K562 (cell line): ENCODE results near the gene UMODL1. TPM values are rescaled to one million over a fixed set of nuclear protein-coding genes. Genes with fewer than 3 reads are reported as not detected.

Experiments
- ATAC-seq: fragments of 200-7000 bp; cut with Tn5 transposase; 3 replicates; pipeline ENCODE4 v1.9.1; 2020; ENCODE audit warnings: moderate library complexity
- BruUV-seq: library from RNA; stranded (reverse); fragments of 400-500 nt; replicated peaks from 2 replicates; lab custom pipeline; 2021; lab: Mats Ljungman, UMichigan
- CTCF ChIA-PET: fragments of 300-600 bp; formaldehyde crosslinking; extraction: SDS; loops from one replicate; lab custom pipeline; 2021; ENCODE audit warnings: low intra/inter-chr PET ratio; lab: Yijun Ruan, JAX
- POLR2A ChIA-PET: fragments of 300-600, 350-650 bp; sonication (Branson Sonifier 250); formaldehyde crosslinking; extraction: SDS; loops from one replicate; lab custom pipeline; 2021; ENCODE audit warnings: antibody characterized with exemption, inconsistent platforms; lab: Yijun Ruan, JAX
- DNase-seq, 4 experiments: peaks; one replicate each; pipeline versions ENCODE4 v3.0.0 to v3.0.0-alpha.2; 2011 to 2018; ENCODE audit warnings: low spot score in 3 of 4, mixed read lengths in 3 of 4; ENCODE audit errors: extremely low read depth in 1 of 4
- FAIRE-seq: peaks from 2 replicates; lab custom pipeline; 2011; peaks lifted over from hg19 to GRCh38; lab: Jason Lieb, UNC
- H2AFZ ChIP-seq: 2 replicates; pipeline ENCODE4 v1.6.0; 2011; ENCODE audit warnings: low read depth, low read length, control low read depth, inconsistent platforms
- H3K27ac ChIP-seq: fragments of 200-600 bp; 3 replicates; pipeline ENCODE4 v1.8.0; 2011; ENCODE audit warnings: low read depth, mild to moderate bottlenecking, control low read depth, inconsistent platforms, low read length, moderate library complexity, mixed read lengths; ENCODE audit errors: extremely low read depth
- H3K27me3 ChIP-seq, 2 experiments: fragments of 300-600 bp in 1 of 2; 2 replicates in 1 of 2; 3 replicates in 1 of 2; pipeline versions ENCODE4 v1.6.0 to v1.8.0; 2011; ENCODE audit warnings: inconsistent platforms in 2 of 2, low read length in 2 of 2, mild to moderate bottlenecking in 1 of 2, mixed read lengths in 1 of 2, moderate library complexity in 1 of 2; ENCODE audit not compliant: control insufficient read depth in 2 of 2, insufficient read depth in 2 of 2
- H3K36me3 ChIP-seq: fragments of 300-600 bp; 3 replicates; pipeline ENCODE4 v1.8.0; 2011; ENCODE audit warnings: mild to moderate bottlenecking, low read length, inconsistent platforms; ENCODE audit not compliant: control insufficient read depth, insufficient read depth
- H3K4me1 ChIP-seq, 2 experiments: fragments of 200-600 bp in 1 of 2; replicated peaks in 1 of 2; 2 replicates in 1 of 2; 3 replicates in 1 of 2; pipeline versions ENCODE4 v1.5.1 to v1.8.0; 2011; ENCODE audit warnings: inconsistent platforms in 2 of 2, low read length in 2 of 2, mild to moderate bottlenecking in 1 of 2, mixed read lengths in 1 of 2, moderate library complexity in 1 of 2; ENCODE audit not compliant: control insufficient read depth in 2 of 2, insufficient read depth in 2 of 2
- H3K4me2 ChIP-seq: 2 replicates; pipeline ENCODE4 v1.6.1; 2011; ENCODE audit warnings: low read length, control low read depth, inconsistent platforms, mixed read lengths; ENCODE audit not compliant: insufficient read depth
- H3K4me3 ChIP-seq: fragments of 200-600 bp; sonication (generic), shearing (Covaris generic); 2 replicates; pipeline ENCODE4 v1.5.1; 2016; ENCODE audit warnings: control low read depth, inconsistent platforms
- H3K79me2 ChIP-seq: fragments of 200-600 bp; 3 replicates; pipeline ENCODE4 v1.8.0; 2011; ENCODE audit warnings: low read length, inconsistent platforms; ENCODE audit not compliant: control insufficient read depth, insufficient read depth
- H3K9ac ChIP-seq, 2 experiments: 2 replicates each; pipeline versions ENCODE4 v1.6.0 to v1.6.1; 2011; ENCODE audit warnings: low read depth in 2 of 2, low read length in 2 of 2, control low read depth in 1 of 2, inconsistent platforms in 1 of 2, mild to moderate bottlenecking in 1 of 2, mixed read lengths in 1 of 2; ENCODE audit not compliant: insufficient read depth in 1 of 2
- H3K9me1 ChIP-seq: one replicate; pipeline ENCODE4 v1.6.0; 2011; ENCODE audit warnings: inconsistent platforms, mild to moderate bottlenecking, low read length, moderate library complexity; ENCODE audit not compliant: control insufficient read depth, insufficient read depth
- H3K9me3 ChIP-seq: replicated peaks from 2 replicates; pipeline ENCODE4 v1.5.1; 2011; ENCODE audit warnings: low read depth, low read length, inconsistent platforms; ENCODE audit not compliant: control insufficient read depth, insufficient read depth
- H4K20me1 ChIP-seq: replicated peaks from 2 replicates; pipeline ENCODE4 v1.6.1; 2011; ENCODE audit warnings: low read length, inconsistent platforms, mixed read lengths; ENCODE audit not compliant: control insufficient read depth, insufficient read depth
- BRD9 ChIP-seq: fragments of 450-650 bp; IDR thresholded peaks from 2 replicates; pipeline ENCODE4 v1.6.1; 2018; ENCODE audit warnings: low read depth; ENCODE audit not compliant: partially characterized antibody
- MYBL2 ChIP-seq, 2 experiments: fragments of 450-650 bp in 1 of 2; sonication (generic) in 1 of 2; formaldehyde crosslinking in 1 of 2; IDR thresholded peaks; 2 replicates each; pipeline versions ENCODE4 v1.6.1 to v1.8.1; 2017 to 2022; ENCODE audit warnings: borderline replicate concordance in 1 of 2, inconsistent platforms in 1 of 2, low read depth in 1 of 2, mild to moderate bottlenecking in 1 of 2, missing genetic modification reagents in 1 of 2, moderate library complexity in 1 of 2
- NFIX ChIP-seq: fragments of 250-450 bp; sonication (Bioruptor Pico); IDR thresholded peaks from 2 replicates; pipeline ENCODE4 v1.4.0; 2020; ENCODE audit warnings: low read depth, mild to moderate bottlenecking, moderate library complexity
- RAD51 ChIP-seq: fragments of 450-650 bp; IDR thresholded peaks from 2 replicates; pipeline ENCODE4 v1.7.1; 2016; ENCODE audit warnings: low read depth, mild to moderate bottlenecking, borderline replicate concordance
- SMARCB1 ChIP-seq: IDR thresholded peaks from 2 replicates; pipeline ENCODE4 v1.6.1; 2011; ENCODE audit warnings: improper control_type of control experiment, low read depth; ENCODE audit not compliant: insufficient read length
- TGIF2 ChIP-seq: sonication (generic); formaldehyde crosslinking; IDR thresholded peaks from 2 replicates; pipeline ENCODE4 v1.8.1; 2022; ENCODE audit warnings: mild to moderate bottlenecking, missing genetic modification reagents, moderate library complexity
- THRA ChIP-seq: fragments of 450-650 bp; IDR thresholded peaks from 2 replicates; pipeline ENCODE4 v1.6.1; 2017; ENCODE audit warnings: mild to moderate bottlenecking, moderate library complexity
- XRCC3 ChIP-seq: fragments of 450-650 bp; IDR thresholded peaks from 2 replicates; pipeline ENCODE4 v1.6.1; 2017; ENCODE audit warnings: mild to moderate bottlenecking, moderate library complexity
- ZBTB11 ChIP-seq, 3 experiments: fragments of 200-800 bp in 1 of 3; fragments of 250-450 bp in 1 of 3; fragments of 450-650 bp in 1 of 3; sonication (Bioruptor Pico) in 1 of 3; sonication (Bioruptor generic) in 1 of 3; formaldehyde crosslinking in 1 of 3; IDR thresholded peaks; 2 replicates each; pipeline versions ENCODE4 v1.6.1 to v1.8.0; 2016 to 2022; ENCODE audit warnings: mild to moderate bottlenecking in 2 of 3, missing genetic modification characterization in 2 of 3, missing compliant biosample characterization in 1 of 3, moderate library complexity in 1 of 3
- ZKSCAN8 ChIP-seq: fragments of 200-800 bp; sonication (Bioruptor generic); IDR thresholded peaks from 2 replicates; pipeline ENCODE4 v1.6.1; 2016; ENCODE audit warnings: missing genetic modification characterization, missing compliant biosample characterization
- WGBS: fragments of 100-300 bp; shearing (Covaris generic); methylation state at CpG from one replicate; pipeline ENCODE4 v1.1.6; 2016; ENCODE audit warnings: low coverage, mixed read lengths; ENCODE audit not compliant: insufficient coverage; ENCODE audit errors: missing lambda C conversion rate; 5-methylcytosine and 5-hydroxymethylcytosine counted together
- in situ Hi-C: fragments of 300-500 bp; cut with MboI; formaldehyde crosslinking; loops from 4 replicates; pipeline ENCODE4 v1.15.0; 2018; ENCODE audit warnings: inconsistent platforms, mixed read lengths
- intact Hi-C: fragments of 100-400 bp; cut with micrococcal nuclease; formaldehyde crosslinking; loops from 2 replicates; pipeline ENCODE4 v1.14.2; 2022
- polyA plus RNA-seq, 8 experiments: library from polyadenylated mRNA; depleted of rRNA in 4 of 8; stranded (reverse) in 5 of 8; unstranded in 3 of 8; fragments of >200 nt; fragmentation: Nextera tagmentation in 2 of 8; fragmentation: Illumina TruSeq in 1 of 8; extraction: Ambion mirVana in 2 of 8; extraction: Trizol in 1 of 8; gene quantifications; 2 replicates each; pipeline versions ENCODE4 v1.2.1 to v1.2.3, GENCODE V29; 2011 to 2014; ENCODE audit warnings: inconsistent platforms in 1 of 8, missing spikeins in 1 of 8
- total RNA-seq, 7 experiments: library from RNA; depleted of rRNA in 6 of 7; stranded (reverse); fragments of >200 nt in 6 of 7; fragmentation: Illumina TruSeq in 2 of 7; extraction: Trizol in 2 of 7; gene quantifications; 2 replicates each; pipeline versions ENCODE4 v1.2.1 to v1.2.3, GENCODE V29; 2011 to 2021; ENCODE audit warnings: low replicate concordance in 1 of 7

UMODL1 gene
- total and polyA plus RNA-seq, 9 of the 15 experiments (the other 6 are each of a cell fraction or from before 2014, with no cell fraction given): not detected

DNA sequence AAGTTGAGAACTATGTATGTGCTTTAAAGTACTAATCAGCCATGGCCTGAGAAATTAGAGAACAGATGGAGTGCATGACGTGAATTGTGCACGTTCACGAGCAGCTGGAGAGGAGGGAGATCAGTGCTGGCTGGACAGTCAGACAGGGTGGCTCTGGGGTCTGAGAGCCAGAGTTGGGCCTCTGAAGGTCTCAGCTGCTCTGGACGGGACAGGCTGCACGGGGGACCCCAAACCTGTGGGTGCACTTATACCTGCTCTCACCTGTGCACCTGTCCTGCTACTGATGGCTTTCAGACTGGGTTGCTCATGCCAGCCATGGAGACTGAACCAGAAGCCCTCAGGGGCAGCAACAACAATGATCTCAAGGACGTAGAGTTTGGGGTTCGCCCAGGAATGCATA lies 43.5 kb downstream of the UMODL1 start (continued):
- TF ChIP-seq ZBTB11 (CRISPR knock-in tag; IDR thresholded peaks at IDR 0.05) (no peak), MYBL2 (IDR thresholded peaks at IDR 0.05; ENCODE audit: low read depth) (no peak), MYBL2 (CRISPR knock-in tag; IDR thresholded peaks at IDR 0.05; ENCODE audit: borderline replicate concordance) (no peak)

DNA sequence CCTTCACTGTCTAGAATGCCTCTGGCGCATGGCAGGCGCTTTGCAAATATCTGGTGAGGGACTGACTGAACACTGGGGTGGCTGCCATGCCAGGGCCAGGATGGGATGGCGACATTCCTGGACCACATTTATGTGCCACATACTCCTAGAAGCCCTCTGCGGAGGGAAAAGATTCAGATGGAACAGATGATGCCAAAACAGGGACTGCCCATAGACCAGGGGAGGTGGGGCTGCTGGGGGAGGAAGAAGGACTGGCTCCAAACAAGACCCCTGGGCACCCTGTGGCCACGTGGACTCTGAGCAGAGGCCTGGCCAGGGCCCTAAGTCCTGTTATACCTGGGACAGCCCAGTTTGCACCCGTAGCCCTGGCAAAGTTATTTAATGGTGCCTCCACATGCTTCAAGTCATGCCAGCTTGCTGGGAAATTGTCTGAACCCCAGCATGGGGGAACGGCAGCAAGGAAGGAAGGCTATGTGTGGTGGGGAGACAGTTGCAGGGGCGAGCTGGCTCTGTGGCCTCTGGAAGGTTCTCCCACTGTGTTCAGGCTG lies 44.1 kb downstream of the UMODL1 start:
- POLR2A ChIA-PET: no interaction called here
- Histone ChIP-seq H3K4me2 (no peak overlapping the region), H3K9me1 (no peaks in the 10 kb centered on the region), H2AFZ (no peak overlapping the region), H3K36me3 (no peaks in the 10 kb centered on the region), H4K20me1 (peaks cover 28% of the 10 kb centered on the region), H3K79me2 (no peaks in the 10 kb centered on the region), H3K4me1 (peaks cover 0 to 4% of the 10 kb centered on the region in 2 experiments; a peak in 2 of 5 replicates), H3K4me3 (no peak overlapping the region)
- intact Hi-C loops: loop anchor here (5.0 kb wide), 2 partner anchors 108 to 503 kb away; no protein-coding TSS in a partner anchor
- WGBS: under 1% methylated on average over 8 of the region's 8 CpGs
- no TSS peak for BruUV-seq
- CTCF ChIA-PET: no interaction called here
- no peak for FAIRE-seq
- TF ChIP-seq THRA (no peak), RAD51 (no peak), SMARCB1 (no peak), NFIX (CRISPR knock-in tag) (no peak), BRD9 (no peak), TGIF2 (CRISPR knock-in tag) (no peak), ZKSCAN8 (CRISPR knock-in tag) (no peak), XRCC3 (no peak)
- TF ChIP-seq, all 486 proteins: peak for 0
- no peak for DNase-seq
- Histone ChIP-seq H3K27ac (no peak overlapping the region), H3K27me3 (peaks cover 39 to 71% of the 10 kb centered on the region in 2 experiments), H3K9me3 (no peaks in the 10 kb centered on the region), H3K9ac (no peak overlapping the region)
- in situ Hi-C loops: loop anchor here (10.0 kb wide), 2 partner anchors 290 to 500 kb away; no protein-coding TSS in a partner anchor
- ATAC-seq: no peak
